ENCODE data around the gene ATP10A. TPM values are rescaled to one million over a fixed set of nuclear protein-coding genes. Genes with fewer than 3 reads are reported as not detected.

The ATP10A gene
- total RNA-seq, 1 donor from 2014 or later, result 0.58 TPM

DNA sequence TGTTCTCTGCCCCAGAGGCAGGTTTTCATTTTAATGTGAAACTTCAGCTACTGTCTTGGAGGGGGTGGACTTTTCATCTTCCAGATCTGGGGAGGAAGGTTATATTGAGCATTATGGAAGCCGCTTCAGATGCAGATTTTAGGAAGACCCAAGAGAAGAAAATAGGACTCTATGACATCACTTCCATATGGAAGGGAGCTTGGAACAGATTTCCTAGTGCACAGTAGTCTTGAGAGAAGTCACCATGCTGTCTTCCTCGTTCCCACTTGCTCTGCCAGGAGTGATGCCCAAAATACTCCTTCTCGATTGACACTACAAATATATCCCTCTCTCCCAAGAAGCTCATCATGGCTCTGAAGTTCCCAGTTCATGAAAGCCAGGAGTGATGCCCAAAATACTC is 197.2 kb downstream of the ATP10A start:
- Histone ChIP-seq H3K27me3 (ENCODE audit: low read depth) (peaks cover 5% of the 10 kb centered on the region), H3K4me1 (peaks cover 14% of the 10 kb centered on the region), H3K27ac (replicated peaks) (no peak overlapping the region), H3K9me3 (replicated peaks) (no peaks in the 10 kb centered on the region), H3K4me3 (no peak overlapping the region), H3K36me3 (no peaks in the 10 kb centered on the region)
- TF ChIP-seq, protein P1, sequence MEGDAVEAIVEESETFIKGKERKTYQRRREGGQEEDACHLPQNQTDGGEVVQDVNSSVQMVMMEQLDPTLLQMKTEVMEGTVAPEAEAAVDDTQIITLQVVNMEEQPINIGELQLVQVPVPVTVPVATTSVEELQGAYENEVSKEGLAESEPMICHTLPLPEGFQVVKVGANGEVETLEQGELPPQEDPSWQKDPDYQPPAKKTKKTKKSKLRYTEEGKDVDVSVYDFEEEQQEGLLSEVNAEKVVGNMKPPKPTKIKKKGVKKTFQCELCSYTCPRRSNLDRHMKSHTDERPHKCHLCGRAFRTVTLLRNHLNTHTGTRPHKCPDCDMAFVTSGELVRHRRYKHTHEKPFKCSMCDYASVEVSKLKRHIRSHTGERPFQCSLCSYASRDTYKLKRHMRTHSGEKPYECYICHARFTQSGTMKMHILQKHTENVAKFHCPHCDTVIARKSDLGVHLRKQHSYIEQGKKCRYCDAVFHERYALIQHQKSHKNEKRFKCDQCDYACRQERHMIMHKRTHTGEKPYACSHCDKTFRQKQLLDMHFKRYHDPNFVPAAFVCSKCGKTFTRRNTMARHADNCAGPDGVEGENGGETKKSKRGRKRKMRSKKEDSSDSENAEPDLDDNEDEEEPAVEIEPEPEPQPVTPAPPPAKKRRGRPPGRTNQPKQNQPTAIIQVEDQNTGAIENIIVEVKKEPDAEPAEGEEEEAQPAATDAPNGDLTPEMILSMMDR (IDR thresholded peaks at IDR 0.05; ENCODE audit: borderline replicate concordance), result no peak
- no peak for DNase-seq
- intact Hi-C loops (cut with micrococcal nuclease), result no loop called here

DNA sequence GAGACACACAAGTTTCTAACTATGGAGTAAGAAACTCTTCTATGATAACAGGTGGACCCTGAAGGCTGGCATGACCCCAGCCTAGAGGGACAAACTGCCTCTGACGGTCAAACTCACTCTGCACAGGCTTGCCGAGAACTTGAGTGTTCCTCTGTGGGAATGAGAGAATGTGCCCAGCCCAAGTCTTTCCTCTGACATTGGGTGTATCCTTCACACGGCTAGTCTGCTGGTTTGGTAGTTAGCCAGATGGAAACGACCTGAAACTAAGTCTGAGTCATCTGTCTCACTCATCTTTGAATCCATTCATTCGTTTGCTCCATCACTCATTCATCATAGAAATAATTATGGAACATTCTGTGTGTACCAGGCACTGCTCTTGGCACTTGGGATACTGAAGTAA is 198.4 kb downstream of the ATP10A start:
- Histone ChIP-seq H3K36me3 (no peaks in the 10 kb centered on the region), H3K4me1 (peaks cover 2% of the 10 kb centered on the region), H3K27me3 (ENCODE audit: low read depth) (peaks cover 5% of the 10 kb centered on the region), H3K27ac (replicated peaks) (no peak overlapping the region), H3K4me3 (no peak overlapping the region), H3K9me3 (replicated peaks) (no peaks in the 10 kb centered on the region)
- no peak for DNase-seq
- TF ChIP-seq, protein P1 (IDR thresholded peaks at IDR 0.05; ENCODE audit: borderline replicate concordance), result no peak
- intact Hi-C loops (cut with micrococcal nuclease), result no loop called here

DNA sequence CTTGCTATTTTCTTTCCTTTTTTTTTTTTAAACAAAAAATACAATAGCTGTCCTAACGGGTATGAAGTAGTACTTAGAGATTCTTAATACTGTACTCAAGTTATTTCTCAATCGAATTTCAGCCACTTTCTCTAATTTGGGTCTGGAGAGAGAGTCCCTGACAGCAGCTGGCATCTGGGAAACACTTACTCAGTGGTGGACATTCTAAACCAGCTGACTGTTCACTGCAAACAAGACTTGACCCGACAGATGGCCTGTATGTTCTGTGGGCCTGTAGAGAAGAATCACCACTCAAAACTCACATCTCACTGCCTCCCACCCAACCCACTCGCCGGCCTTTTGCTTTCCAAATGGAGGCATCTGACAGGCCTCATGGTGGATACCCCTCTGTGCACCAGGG is 199.6 kb downstream of the ATP10A start:
- intact Hi-C loops (cut with micrococcal nuclease), result no loop called here
- Histone ChIP-seq H3K4me1 (no peaks in the 10 kb centered on the region), H3K36me3 (no peaks in the 10 kb centered on the region), H3K27ac (replicated peaks) (no peak overlapping the region), H3K4me3 (no peak overlapping the region), H3K27me3 (ENCODE audit: low read depth) (peaks cover 2% of the 10 kb centered on the region), H3K9me3 (replicated peaks) (no peaks in the 10 kb centered on the region)
- TF ChIP-seq, protein P1 (IDR thresholded peaks at IDR 0.05; ENCODE audit: borderline replicate concordance), result no peak
- no peak for DNase-seq

DNA sequence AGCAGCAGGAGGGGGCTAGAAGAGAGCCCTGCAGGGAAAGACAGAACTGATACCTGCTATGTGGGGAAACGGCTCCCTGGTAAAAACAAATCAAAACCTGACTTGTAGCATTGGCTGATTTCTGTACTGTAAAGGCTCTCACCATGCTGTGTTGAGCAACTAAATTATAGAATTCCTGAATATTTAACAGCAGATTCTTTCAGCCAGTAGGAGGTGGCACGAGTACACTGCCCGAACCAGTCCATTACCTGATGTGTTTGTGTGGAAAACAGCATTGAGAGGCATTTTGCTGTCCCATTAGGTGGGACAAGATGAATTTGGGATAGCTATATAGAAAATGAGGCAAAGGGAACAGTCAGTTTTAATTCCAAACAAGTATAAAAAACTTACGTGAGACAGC is 201.2 kb downstream of the ATP10A start:
- Histone ChIP-seq H3K4me1 (no peaks in the 10 kb centered on the region), H3K27ac (replicated peaks) (no peak overlapping the region), H3K36me3 (no peaks in the 10 kb centered on the region), H3K9me3 (replicated peaks) (no peaks in the 10 kb centered on the region), H3K27me3 (ENCODE audit: low read depth) (peaks cover 3% of the 10 kb centered on the region), H3K4me3 (no peak overlapping the region)
- DNase-seq, result no peak
- TF ChIP-seq, protein P1 (IDR thresholded peaks at IDR 0.05; ENCODE audit: borderline replicate concordance), result no peak
- intact Hi-C loops (cut with micrococcal nuclease), result no loop called here

DNA sequence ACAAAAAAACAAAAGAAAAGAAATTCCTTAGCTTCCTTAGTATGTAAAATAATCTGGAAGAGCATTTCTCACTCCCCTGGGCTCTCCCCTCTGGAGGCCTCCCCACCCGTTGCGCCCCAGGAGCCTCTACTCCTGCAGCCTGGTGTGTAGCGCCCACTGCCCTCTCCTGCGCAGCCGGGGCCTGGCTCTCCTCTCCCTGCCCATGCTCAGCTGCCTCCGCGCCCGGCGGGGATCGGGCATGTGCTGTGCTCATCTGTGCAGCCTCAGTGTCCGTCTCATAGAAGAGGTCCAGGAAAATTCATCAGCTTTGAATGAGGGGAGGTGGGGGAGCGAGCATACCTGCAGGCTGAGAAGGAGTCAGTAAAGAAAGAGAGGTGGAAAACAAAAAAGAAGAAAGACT is 203.9 kb downstream of the ATP10A start:
- intact Hi-C loops (cut with micrococcal nuclease), result no loop called here
- TF ChIP-seq, protein P1 (IDR thresholded peaks at IDR 0.05; ENCODE audit: borderline replicate concordance), result no peak

DNA sequence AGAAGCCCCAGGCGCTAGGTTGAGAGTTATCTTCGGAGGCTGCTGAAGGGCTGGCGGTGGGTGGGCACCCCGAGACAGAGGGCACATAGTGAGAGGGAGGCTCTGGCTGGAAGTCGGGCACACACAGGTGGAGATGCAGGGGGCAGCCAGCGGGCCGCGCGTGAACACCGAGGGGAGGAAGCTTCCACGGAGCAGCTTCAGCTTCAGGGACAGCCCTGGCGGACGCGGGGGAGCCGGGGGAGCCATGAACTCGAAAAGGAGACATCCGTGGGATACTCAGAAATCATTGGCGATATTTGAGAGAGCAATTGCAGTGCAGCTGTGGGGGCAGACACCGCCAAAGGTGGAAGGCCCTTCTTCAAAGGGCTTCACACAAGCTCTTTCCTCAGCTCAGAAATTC is 204.6 kb downstream of the ATP10A start:
- Histone ChIP-seq H3K4me1 (no peaks in the 10 kb centered on the region), H3K27ac (replicated peaks) (no peak overlapping the region), H3K9me3 (replicated peaks) (no peaks in the 10 kb centered on the region), H3K36me3 (no peaks in the 10 kb centered on the region), H3K27me3 (ENCODE audit: low read depth) (peaks cover 3% of the 10 kb centered on the region), H3K4me3 (no peak overlapping the region)
- intact Hi-C loops (cut with micrococcal nuclease), result no loop called here
- TF ChIP-seq, protein P1 (IDR thresholded peaks at IDR 0.05; ENCODE audit: borderline replicate concordance), result no peak
- no peak for DNase-seq

More for the DNA sequence above, 203.9 kb downstream of the ATP10A start:
- Histone ChIP-seq H3K4me3 (no peak overlapping the region), H3K27ac (replicated peaks) (no peak overlapping the region), H3K4me1 (no peaks in the 10 kb centered on the region), H3K36me3 (no peaks in the 10 kb centered on the region), H3K9me3 (replicated peaks) (no peaks in the 10 kb centered on the region), H3K27me3 (ENCODE audit: low read depth) (peaks cover 3% of the 10 kb centered on the region)
- no peak for DNase-seq

All from left ventricle myocardium inferior (tissue), 1 donor.